Activated T-helper 1 cell treated with anti-CD3 and anti-CD28 coated beads, Interleukin-12 subunit alpha, Interleukin-12 subunit beta, Interleukin-2, Interleukin-4 antibody, amounts not matched to agents 30 ng/mL and 10 ng/mL and 1 ng/mL, durations not matched to agents 14 hours and 24 hours and 36 hours (primary cell): ENCODE data around the gene PDIA5. TPM values are rescaled to one million over a fixed set of nuclear protein-coding genes. Genes with fewer than 3 reads are reported as not detected.

Experiments used
- DNase-seq: peaks from one replicate; pipeline ENCODE4 v3.0.0; 2021; ENCODE audit warnings: low spot score
- H3K27ac Mint-ChIP-seq: one replicate; pipeline ENCODE4 v1.8.0; 2021; ENCODE audit warnings: mild to moderate bottlenecking, mixed read lengths
- H3K27me3 Mint-ChIP-seq: one replicate; pipeline ENCODE4 v1.8.0; 2022; ENCODE audit warnings: mild to moderate bottlenecking, moderate library complexity, mixed read lengths; ENCODE audit not compliant: insufficient read depth
- H3K36me3 Mint-ChIP-seq: one replicate; pipeline ENCODE4 v1.8.0; 2021; ENCODE audit warnings: low read depth, mixed read lengths
- H3K4me1 Mint-ChIP-seq: one replicate; pipeline ENCODE4 v1.8.0; 2021; ENCODE audit warnings: low read depth, mixed read lengths
- H3K4me3 Mint-ChIP-seq: one replicate; pipeline ENCODE4 v1.8.0; 2021; ENCODE audit warnings: mild to moderate bottlenecking, moderate library complexity, mixed read lengths
- H3K9me3 Mint-ChIP-seq: one replicate; pipeline ENCODE4 v1.8.0; 2021; ENCODE audit warnings: mixed read lengths
- intact Hi-C: fragments of 100-400 bp; cut with micrococcal nuclease; formaldehyde crosslinking; loops from one replicate; pipeline ENCODE4 v1.15.1; 2024
- total RNA-seq: library from RNA; stranded (reverse); gene quantifications from 2 replicates; pipeline ENCODE4 v1.2.3, GENCODE V29; 2022

The PDIA5 gene
- total RNA-seq, 1 donor from 2014 or later, result 31.1 TPM

- peaks cover 34% of the 10 kb centered on the region for H3K4me1 Mint-ChIP-seq
- H3K27ac Mint-ChIP-seq, result no peak overlapping the region
- DNase-seq, result no peak
- intact Hi-C loops, result no loop called here
- peaks cover 26% of the 10 kb centered on the region for H3K36me3 Mint-ChIP-seq
- no peaks in the 10 kb centered on the region for H3K9me3 Mint-ChIP-seq
- no peaks in the 10 kb centered on the region for H3K27me3 Mint-ChIP-seq
- no peak overlapping the region for H3K4me3 Mint-ChIP-seq
Observed at GRCh38 chr3:123093696-123094095, 26.9 kb downstream of the PDIA5 start.

- intact Hi-C loops, result no loop called here
- no peak overlapping the region for H3K27ac Mint-ChIP-seq
Observed at GRCh38 chr3:123094516-123095313, 27.9 kb downstream of the PDIA5 start.

GRCh38 chr3:123096126-123096525, 29.3 kb downstream of the PDIA5 start:
- peaks cover 23% of the 10 kb centered on the region for H3K4me1 Mint-ChIP-seq
- H3K27ac Mint-ChIP-seq, result no peak overlapping the region
- no peak overlapping the region for H3K4me3 Mint-ChIP-seq
- peaks cover 22% of the 10 kb centered on the region for H3K36me3 Mint-ChIP-seq
- no peak for DNase-seq
- no peaks in the 10 kb centered on the region for H3K27me3 Mint-ChIP-seq
- no peaks in the 10 kb centered on the region for H3K9me3 Mint-ChIP-seq
- intact Hi-C loops, result no loop called here

More at GRCh38 chr3:123094516-123095313, 27.9 kb downstream of the PDIA5 start:
- H3K27me3 Mint-ChIP-seq, result no peaks in the 10 kb centered on the region
- no peak overlapping the region for H3K4me3 Mint-ChIP-seq
- peaks cover 27% of the 10 kb centered on the region for H3K36me3 Mint-ChIP-seq
- DNase-seq, result no peak
- no peaks in the 10 kb centered on the region for H3K9me3 Mint-ChIP-seq
- H3K4me1 Mint-ChIP-seq, result peaks cover 34% of the 10 kb centered on the region

GRCh38 chr3:123096731-123097130, 29.9 kb downstream of the PDIA5 start:
- no peak for DNase-seq
- H3K4me3 Mint-ChIP-seq, result no peak overlapping the region
- intact Hi-C loops, result no loop called here
- no peak overlapping the region for H3K27ac Mint-ChIP-seq
- peaks cover 19% of the 10 kb centered on the region for H3K4me1 Mint-ChIP-seq
- no peaks in the 10 kb centered on the region for H3K9me3 Mint-ChIP-seq
- H3K36me3 Mint-ChIP-seq, result peaks cover 20% of the 10 kb centered on the region
- no peaks in the 10 kb centered on the region for H3K27me3 Mint-ChIP-seq

GRCh38 chr3:123098426-123099330, 31.9 kb downstream of the PDIA5 start:
- H3K27ac Mint-ChIP-seq, result no peak overlapping the region

GRCh38 chr3:123099331-123100192, 32.7 kb downstream of the PDIA5 start:
- intact Hi-C loops, result no loop called here
- Mint-ChIP-seq H3K4me3 (no peak overlapping the region), H3K9me3 (no peaks in the 10 kb centered on the region), H3K36me3 (peaks cover 12% of the 10 kb centered on the region), H3K27me3 (no peaks in the 10 kb centered on the region), H3K4me1 (no peaks in the 10 kb centered on the region), H3K27ac (no peak overlapping the region)
- DNase-seq, result no peak

More at GRCh38 chr3:123098426-123099330, 31.9 kb downstream of the PDIA5 start:
- Mint-ChIP-seq H3K4me3 (no peak overlapping the region), H3K4me1 (peaks cover 5% of the 10 kb centered on the region), H3K9me3 (no peaks in the 10 kb centered on the region), H3K36me3 (peaks cover 15% of the 10 kb centered on the region), H3K27me3 (no peaks in the 10 kb centered on the region)
- no peak for DNase-seq
- intact Hi-C loops, result no loop called here

GRCh38 chr3:123100193-123100776, 33.5 kb downstream of the PDIA5 start:
- no peaks in the 10 kb centered on the region for H3K4me1 Mint-ChIP-seq
- DNase-seq, result no peak
- peaks cover 12% of the 10 kb centered on the region for H3K36me3 Mint-ChIP-seq
- H3K27me3 Mint-ChIP-seq, result no peaks in the 10 kb centered on the region
- H3K4me3 Mint-ChIP-seq, result no peak overlapping the region
- no peaks in the 10 kb centered on the region for H3K9me3 Mint-ChIP-seq
- H3K27ac Mint-ChIP-seq, result no peak overlapping the region
- intact Hi-C loops, result no loop called here

GRCh38 chr3:123102249-123102648, 35.4 kb downstream of the PDIA5 start:
- intact Hi-C loops, result no loop called here
- DNase-seq, result no peak
- Mint-ChIP-seq H3K36me3 (peaks cover 22% of the 10 kb centered on the region), H3K4me1 (no peaks in the 10 kb centered on the region), H3K9me3 (no peaks in the 10 kb centered on the region), H3K27me3 (no peaks in the 10 kb centered on the region), H3K4me3 (no peak overlapping the region), H3K27ac (no peak overlapping the region)

- intact Hi-C loops, result no loop called here
- Mint-ChIP-seq H3K36me3 (peaks cover 24% of the 10 kb centered on the region), H3K4me1 (no peaks in the 10 kb centered on the region), H3K27me3 (no peaks in the 10 kb centered on the region), H3K27ac (no peak overlapping the region), H3K9me3 (no peaks in the 10 kb centered on the region), H3K4me3 (no peak overlapping the region)
- DNase-seq, result no peak
Observed at GRCh38 chr3:123102826-123103225, 36.0 kb downstream of the PDIA5 start.

- peaks cover 22% of the 10 kb centered on the region for H3K36me3 Mint-ChIP-seq
Observed at GRCh38 chr3:123104550-123104949, 37.7 kb downstream of the PDIA5 start.

GRCh38 chr3:123105201-123106189, 38.7 kb downstream of the PDIA5 start:
- H3K36me3 Mint-ChIP-seq, result peaks cover 25% of the 10 kb centered on the region
- no peak overlapping the region for H3K27ac Mint-ChIP-seq
- no peaks in the 10 kb centered on the region for H3K27me3 Mint-ChIP-seq
- H3K4me1 Mint-ChIP-seq, result no peaks in the 10 kb centered on the region
- no peaks in the 10 kb centered on the region for H3K9me3 Mint-ChIP-seq
- intact Hi-C loops, result no loop called here
- no peak overlapping the region for H3K4me3 Mint-ChIP-seq
- no peak for DNase-seq

More at GRCh38 chr3:123104550-123104949, 37.7 kb downstream of the PDIA5 start:
- no peaks in the 10 kb centered on the region for H3K9me3 Mint-ChIP-seq
- DNase-seq, result no peak
- no peaks in the 10 kb centered on the region for H3K4me1 Mint-ChIP-seq
- intact Hi-C loops, result no loop called here
- H3K27me3 Mint-ChIP-seq, result no peaks in the 10 kb centered on the region
- no peak overlapping the region for H3K27ac Mint-ChIP-seq
- H3K4me3 Mint-ChIP-seq, result no peak overlapping the region
